SU-DHL-6 (cell line): ENCODE measurements around the gene PKD1.

Source experiments
- CTCF ChIP-seq: fragments of 200-600 bp; sonication (generic); IDR thresholded peaks from one replicate; pipeline ENCODE4 v1.5.1; 2017; ENCODE audit warnings: antibody characterized with exemption, mild to moderate bottlenecking, low read length, moderate library complexity; ENCODE audit not compliant: insufficient read depth, poor library complexity, severe bottlenecking
- EZH2phosphoT487 ChIP-seq: fragments of 200-600 bp; sonication (generic), shearing (Covaris generic); conservative IDR thresholded peaks from 2 replicates; pipeline ENCODE4 v1.6.1; 2018; ENCODE audit warnings: mild to moderate bottlenecking, antibody characterized with exemption, low read length, moderate library complexity, mixed read lengths

GRCh38 chr16:2157480-2158261 is 22.0 kb upstream of the PKD1 start:
- TF ChIP-seq CTCF (no peak), EZH2phosphoT487 (no peak)
